ENCODE results near the gene TNPO2.

Gene TNPO2

GRCh38 chr19:12756150-12756883 lies 32.6 kb upstream of the TNPO2 start:
- Histone ChIP-seq H3K4me3 (ENCODE audit: low read depth, low read length) (no peak overlapping the region), H3K9me3 (ENCODE audit: severe bottlenecking) (no peaks in the 10 kb centered on the region), H3K36me3 (no peaks in the 10 kb centered on the region), H3K27ac (no peak overlapping the region), H3K27me3 (ENCODE audit: insufficient read depth, low read depth, severe bottlenecking) (no peaks in the 10 kb centered on the region)
- DNase-seq = no peak
- no peak for TF ChIP-seq CTCF (IDR thresholded peaks at IDR 0.05; ENCODE audit: low read depth, low read length)

- no peaks in the 10 kb centered on the region for H3K36me3 ChIP-seq
- H3K9me3 ChIP-seq (ENCODE audit: severe bottlenecking) = no peaks in the 10 kb centered on the region
- TF ChIP-seq CTCF (IDR thresholded peaks at IDR 0.05; ENCODE audit: low read depth, low read length) = no peak
- no peaks in the 10 kb centered on the region for H3K27me3 ChIP-seq (ENCODE audit: insufficient read depth, low read depth, severe bottlenecking)
- H3K4me3 ChIP-seq (ENCODE audit: low read depth, low read length) = no peak overlapping the region
- H3K27ac ChIP-seq = no peak overlapping the region
- DNase-seq = no peak
Observed at GRCh38 chr19:12754465-12755196, 30.9 kb upstream of the TNPO2 start.

GRCh38 chr19:12752056-12752781 lies 28.5 kb upstream of the TNPO2 start:
- H3K36me3 ChIP-seq = peaks cover 10% of the 10 kb centered on the region
- no peaks in the 10 kb centered on the region for H3K9me3 ChIP-seq (ENCODE audit: severe bottlenecking)
- no peak for DNase-seq
- no peak overlapping the region for H3K27ac ChIP-seq
- no peak overlapping the region for H3K4me3 ChIP-seq (ENCODE audit: low read depth, low read length)
- no peaks in the 10 kb centered on the region for H3K27me3 ChIP-seq (ENCODE audit: insufficient read depth, low read depth, severe bottlenecking)
- TF ChIP-seq CTCF (IDR thresholded peaks at IDR 0.05; ENCODE audit: low read depth, low read length) = no peak

DNA sequence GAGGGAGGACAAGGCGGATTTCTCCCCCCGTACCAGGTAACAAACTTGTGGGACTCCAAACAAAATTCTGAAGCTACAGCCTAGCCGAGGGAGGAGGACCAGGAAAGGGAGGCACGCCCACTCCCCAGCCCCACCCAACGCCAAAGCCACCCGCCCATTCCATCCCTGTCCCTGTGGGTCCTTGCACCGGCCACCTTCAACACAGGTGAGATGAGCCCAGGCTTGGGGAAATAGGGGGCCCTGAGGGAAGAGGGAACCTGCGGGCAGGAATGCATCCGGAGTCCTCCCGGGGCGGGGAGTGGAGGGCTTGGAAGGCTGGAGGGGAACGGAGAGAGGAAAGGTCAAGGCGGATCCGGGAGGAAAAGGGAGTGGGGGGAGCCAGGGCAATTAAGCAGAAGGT lies 27.9 kb upstream of the TNPO2 start, which contains the start of gene BEST2:
Gene BEST2 (plus strand): TSS at position 157 of the 400 bp plus-strand sequence. CDS start 802 bp downstream, outside the sequence.
- Histone ChIP-seq H3K27me3 (ENCODE audit: insufficient read depth, low read depth, severe bottlenecking) (no peaks in the 10 kb centered on the region), H3K9me3 (ENCODE audit: severe bottlenecking) (no peaks in the 10 kb centered on the region), H3K36me3 (peaks cover 14% of the 10 kb centered on the region), H3K4me3 (ENCODE audit: low read depth, low read length) (no peak within 1 kb of the TSS), H3K27ac (no peak within 1 kb of the TSS)
- DNase-seq = no peak
- TF ChIP-seq CTCF (IDR thresholded peaks at IDR 0.05; ENCODE audit: low read depth, low read length) = no peak

DNA sequence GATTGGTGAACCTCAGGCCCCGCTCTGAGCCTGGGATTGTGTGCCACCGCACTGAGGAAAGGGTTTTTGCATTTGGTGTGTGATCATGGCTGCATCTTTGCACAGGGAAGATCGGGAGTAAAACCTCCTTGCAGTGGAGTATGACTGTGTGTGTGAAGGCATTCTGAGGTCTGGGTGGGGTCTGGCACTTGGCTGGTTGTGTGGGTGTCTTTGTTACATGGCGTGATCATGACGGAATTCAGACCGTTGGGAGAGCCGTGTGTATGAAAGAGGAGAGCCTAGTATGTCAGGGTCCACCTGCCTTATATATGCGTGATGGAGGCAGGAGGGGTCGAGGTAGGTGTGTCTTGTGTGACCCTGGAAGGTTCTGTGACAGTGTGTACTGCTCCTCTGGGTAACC lies 27.1 kb upstream of the TNPO2 start:
- no peaks in the 10 kb centered on the region for H3K9me3 ChIP-seq (ENCODE audit: severe bottlenecking)
- DNase-seq = no peak
- TF ChIP-seq CTCF (IDR thresholded peaks at IDR 0.05; ENCODE audit: low read depth, low read length) = no peak
- H3K27me3 ChIP-seq (ENCODE audit: insufficient read depth, low read depth, severe bottlenecking) = no peaks in the 10 kb centered on the region
- H3K36me3 ChIP-seq = peaks cover 22% of the 10 kb centered on the region
- no peak overlapping the region for H3K4me3 ChIP-seq (ENCODE audit: low read depth, low read length)
- H3K27ac ChIP-seq = no peak overlapping the region
